GM20000 (cell line): ENCODE measurements around the gene PTGDR.

Source experiments
- DNase-seq: peaks from one replicate; pipeline ENCODE4 v3.0.0; 2012; ENCODE audit warnings: low spot score
- CTCF ChIP-seq: IDR thresholded peaks from 2 replicates; pipeline ENCODE4 v1.5.1; 2012; ENCODE audit warnings: mild to moderate bottlenecking, control low read depth; ENCODE audit errors: extremely low read depth, missing control alignments

The PTGDR gene

DNA sequence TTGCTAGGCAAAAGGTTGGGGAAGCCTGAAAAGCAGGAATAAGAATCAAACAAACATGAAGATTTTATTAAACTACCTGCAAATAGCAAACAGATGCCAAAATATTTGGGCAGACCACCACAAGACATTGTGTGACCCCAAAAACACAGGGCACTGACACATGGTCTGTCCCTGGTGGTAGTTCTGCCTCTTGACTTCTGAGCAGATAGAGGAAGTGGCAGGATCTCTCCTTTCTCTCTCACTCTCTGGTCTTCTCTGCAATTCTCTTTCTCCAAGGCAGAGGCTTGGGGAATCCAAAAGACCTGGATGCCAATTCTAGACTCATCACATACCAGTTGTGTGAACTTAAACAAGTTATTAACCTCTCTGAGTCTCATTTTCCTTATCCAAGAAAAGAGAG, 4.3 kb upstream of the PTGDR start:
- no peak for DNase-seq

GRCh38 chr14:52265253-52265652, 2.2 kb upstream of the PTGDR start:
- peak; percentile 36 for DNase-seq

More for the DNA sequence above, 4.3 kb upstream of the PTGDR start:
- TF ChIP-seq CTCF = no peak

GRCh38 chr14:52266179-52266578, 1.3 kb upstream of the PTGDR start:
- TF ChIP-seq CTCF = no peak
- no peak for DNase-seq

More at GRCh38 chr14:52265253-52265652, 2.2 kb upstream of the PTGDR start:
- no peak for TF ChIP-seq CTCF

DNA sequence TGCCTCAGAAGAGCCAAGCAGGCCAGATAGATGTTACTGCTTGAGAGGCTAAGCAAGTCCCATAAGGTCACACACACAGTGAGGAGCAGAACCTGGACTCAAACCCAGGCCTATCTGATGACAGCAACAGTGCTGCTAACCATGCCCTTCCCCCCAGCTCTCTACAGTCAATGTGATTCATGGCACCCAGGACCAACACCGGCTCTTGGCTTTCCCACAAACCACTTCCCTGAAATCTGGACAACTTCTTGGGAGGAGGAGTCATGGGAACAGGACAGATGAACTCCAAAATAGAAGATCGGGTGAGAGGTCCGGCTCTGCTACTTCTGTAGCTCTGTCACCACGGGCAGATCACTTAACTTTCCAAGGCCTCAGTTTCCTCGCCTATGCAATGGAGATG, 716 bp upstream of the PTGDR start:
- no peak for DNase-seq
- no peak for TF ChIP-seq CTCF

DNA sequence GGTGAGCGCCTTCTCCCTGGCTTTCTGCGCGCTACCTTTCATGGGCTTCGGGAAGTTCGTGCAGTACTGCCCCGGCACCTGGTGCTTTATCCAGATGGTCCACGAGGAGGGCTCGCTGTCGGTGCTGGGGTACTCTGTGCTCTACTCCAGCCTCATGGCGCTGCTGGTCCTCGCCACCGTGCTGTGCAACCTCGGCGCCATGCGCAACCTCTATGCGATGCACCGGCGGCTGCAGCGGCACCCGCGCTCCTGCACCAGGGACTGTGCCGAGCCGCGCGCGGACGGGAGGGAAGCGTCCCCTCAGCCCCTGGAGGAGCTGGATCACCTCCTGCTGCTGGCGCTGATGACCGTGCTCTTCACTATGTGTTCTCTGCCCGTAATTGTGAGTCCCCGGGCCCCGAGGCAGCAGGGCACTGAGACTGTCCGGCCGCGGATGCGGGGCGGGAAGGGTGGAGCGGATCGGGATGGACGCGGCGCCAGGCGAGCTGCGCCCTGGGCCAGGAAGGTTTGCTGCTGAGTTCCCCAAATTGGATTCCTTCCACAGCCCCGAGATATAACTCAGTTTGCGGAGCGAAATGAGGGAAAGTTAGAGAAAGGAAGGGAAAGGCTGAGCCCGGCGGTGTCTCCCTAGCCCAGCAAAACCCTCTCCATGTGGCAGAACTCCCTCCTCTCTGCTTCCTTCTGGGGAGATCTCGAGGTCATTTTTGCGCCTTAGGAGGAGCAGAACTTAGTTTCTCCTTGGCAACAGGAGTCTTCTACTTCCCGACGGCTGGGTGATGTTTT, 972 bp downstream of the PTGDR start:
- no peak for TF ChIP-seq CTCF
- DNase-seq = no peak

- DNase-seq = no peak
- TF ChIP-seq CTCF = no peak
Measured at GRCh38 chr14:52269100-52269499, 1.6 kb downstream of the PTGDR start.

DNA sequence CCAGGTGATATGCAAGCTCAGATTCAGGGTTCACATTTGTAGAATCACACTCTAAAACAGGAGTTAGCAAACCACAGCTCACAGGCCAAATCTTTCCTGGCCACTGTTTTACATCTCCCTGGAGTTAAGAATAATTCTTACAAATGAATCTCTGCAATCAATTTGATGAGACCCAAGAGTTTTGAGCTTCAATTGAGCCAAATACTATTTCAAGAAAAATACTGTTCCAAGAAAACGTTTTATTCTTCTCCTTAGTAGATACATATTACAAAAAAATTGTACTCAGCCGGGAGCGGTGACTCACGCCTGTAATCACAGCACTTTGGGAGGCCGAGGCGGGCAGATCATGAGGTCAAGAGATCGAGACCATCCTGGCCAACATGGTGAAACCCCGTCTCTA, 2.5 kb downstream of the PTGDR start:
- DNase-seq = no peak
- no peak for TF ChIP-seq CTCF
